ENCODE data around the gene CT47A7. TPM values are rescaled to one million over a fixed set of nuclear protein-coding genes. Genes with fewer than 3 reads are reported as not detected.

Gene CT47A7
- total RNA-seq = not detected in 2 replicates

GRCh38 chrX:120956500-120956899 lies at the start of gene CT47A7:
CT47A7 (minus strand) TSS chrX:120956600; CDS start chrX:120956345, 255 bp downstream.

GRCh38 chrX:120985660-120986059 lies 29.3 kb upstream of the CT47A7 start, which contains the start of gene CT47A1:
CT47A1 (minus strand) TSS chrX:120985760; CDS start chrX:120985529, 231 bp downstream.

Other genes with a start within 250 kb of the CT47A7 start
- not detected in 2 replicates for gene CT47B1, start 80.7 kb downstream of the CT47A7 start, total RNA-seq
- gene CT47A11, start 19.4 kb downstream of the CT47A7 start, total RNA-seq = not detected in 2 replicates
- gene CT47A10, start 14.6 kb downstream of the CT47A7 start, total RNA-seq = not detected in 2 replicates
- not detected in 2 replicates for gene CT47A9, start 9.7 kb downstream of the CT47A7 start, total RNA-seq
- not detected in 2 replicates for gene CT47A8, start 4.9 kb downstream of the CT47A7 start, total RNA-seq
- gene CT47A6, start 4.9 kb upstream of the CT47A7 start, total RNA-seq = not detected in 2 replicates
- gene CT47A5, start 9.7 kb upstream of the CT47A7 start, total RNA-seq = not detected in 2 replicates
- gene CT47A4, start 14.6 kb upstream of the CT47A7 start, total RNA-seq = not detected in 2 replicates
- not detected in 2 replicates for gene CT47A3, start 19.5 kb upstream of the CT47A7 start, total RNA-seq
- gene CT47A2, start 24.3 kb upstream of the CT47A7 start, total RNA-seq = not detected in 2 replicates
- gene CT47A1, start 29.2 kb upstream of the CT47A7 start, total RNA-seq = not detected in 2 replicates
- 1.9 and 3.2 TPM in 2 replicates for gene GLUD2, start 91.0 kb upstream of the CT47A7 start, total RNA-seq

All from epithelial cell of umbilical artery (primary cell).